Neural progenitor cell (in vitro differentiated cells): ENCODE measurements around the gene TRPV2. TPM values are rescaled to one million over a fixed set of nuclear protein-coding genes. Genes with fewer than 3 reads are reported as not detected.
A peak's percentile ranks its signal among the peaks of the same experiment; 100 is the strongest.

ENCODE experiments used
- DNase-seq: peaks from one replicate; pipeline ENCODE4 v3.0.0-alpha.2; 2016; ENCODE audit warnings: low spot score
- H2AFZ ChIP-seq: fragments of 200-600 bp; sonication (generic); replicated peaks from 2 replicates; pipeline ENCODE4 v1.6.1; 2016; ENCODE audit warnings: antibody characterized with exemption
- H3F3A ChIP-seq: fragments of 200-600 bp; sonication (generic); 2 replicates; pipeline ENCODE4 v1.6.1; 2016; ENCODE audit warnings: antibody characterized with exemption, low read depth
- H3K27ac ChIP-seq: fragments of 200-600 bp; sonication (generic); 2 replicates; pipeline ENCODE4 v1.5.1; 2016; ENCODE audit warnings: mild to moderate bottlenecking
- H3K27me3 ChIP-seq: fragments of 200-600 bp; sonication (generic); 2 replicates; pipeline ENCODE4 v1.6.1; 2016; ENCODE audit warnings: mild to moderate bottlenecking, moderate library complexity
- H3K36me3 ChIP-seq: fragments of 200-600 bp; sonication (generic); 2 replicates; pipeline ENCODE4 v1.5.1; 2016
- H3K4me1 ChIP-seq: fragments of 200-600 bp; sonication (generic); 2 replicates; pipeline ENCODE4 v1.6.1; 2016; ENCODE audit warnings: mixed run types
- H3K4me2 ChIP-seq: fragments of 200-600 bp; sonication (generic); 2 replicates; pipeline ENCODE4 v1.6.1; 2016
- H3K4me3 ChIP-seq: fragments of 200-600 bp; sonication (generic); 2 replicates; pipeline ENCODE4 v1.5.1; 2016
- H3K79me2 ChIP-seq: fragments of 200-600 bp; sonication (generic); 2 replicates; pipeline ENCODE4 v1.6.1; 2016; ENCODE audit warnings: low read depth
- H3K9ac ChIP-seq: fragments of 200-600 bp; sonication (generic); 2 replicates; pipeline ENCODE4 v1.6.1; 2016
- H3K9me3 ChIP-seq: fragments of 200-600 bp; sonication (generic); 2 replicates; pipeline ENCODE4 v1.5.1; 2016; ENCODE audit warnings: low read depth
- H4K20me1 ChIP-seq: fragments of 200-600 bp; sonication (generic); 2 replicates; pipeline ENCODE4 v1.6.1; 2016; ENCODE audit warnings: low read depth
- H3K27ac Mint-ChIP-seq: 3 replicates; pipeline ENCODE4 v1.8.0; 2021; ENCODE audit warnings: mixed read lengths
- H3K27me3 Mint-ChIP-seq: 2 replicates; pipeline ENCODE4 v1.8.0; 2022; ENCODE audit warnings: low read depth, mild to moderate bottlenecking, inconsistent platforms, moderate library complexity, mixed read lengths; ENCODE audit not compliant: insufficient read depth
- H3K36me3 Mint-ChIP-seq: 3 replicates; pipeline ENCODE4 v1.8.0; 2021; ENCODE audit warnings: mixed read lengths
- H3K4me1 Mint-ChIP-seq: 3 replicates; pipeline ENCODE4 v1.8.0; 2021; ENCODE audit warnings: mixed read lengths
- H3K4me3 Mint-ChIP-seq: 3 replicates; pipeline ENCODE4 v1.8.0; 2021; ENCODE audit warnings: mild to moderate bottlenecking, moderate library complexity, mixed read lengths
- H3K9me3 Mint-ChIP-seq: 3 replicates; pipeline ENCODE4 v1.8.0; 2020; ENCODE audit warnings: mixed read lengths
- CTCF ChIP-seq: fragments of 200-600 bp; sonication (generic); IDR thresholded peaks from 2 replicates; pipeline ENCODE4 v1.5.1; 2017; ENCODE audit warnings: antibody characterized with exemption, mild to moderate bottlenecking
- EZH2 ChIP-seq: fragments of 200-600 bp; sonication (generic); IDR thresholded peaks from 2 replicates; pipeline ENCODE4 v1.6.1; 2017; ENCODE audit warnings: antibody characterized with exemption, mild to moderate bottlenecking, moderate library complexity
- EZH2phosphoT487 ChIP-seq: fragments of 200-600 bp; sonication (generic); IDR thresholded peaks from 2 replicates; pipeline ENCODE4 v1.6.1; 2017; ENCODE audit warnings: antibody characterized with exemption
- total RNA-seq: library from RNA; depleted of rRNA; stranded (reverse); fragments of >200 nt; gene quantifications from 2 replicates; pipeline ENCODE4 v1.2.3, GENCODE V29; 2015; ENCODE audit warnings: low replicate concordance

The TRPV2 gene
- total RNA-seq, 1 donor from 2014 or later = 0.49 TPM

GRCh38 chr17:16433514-16433913, 18.1 kb downstream of the TRPV2 start:
- Histone ChIP-seq H3K4me2 (no peak overlapping the region), H3K9ac (no peak overlapping the region), H3K4me3 (no peak overlapping the region), H3F3A (peaks cover 4% of the 10 kb centered on the region), H3K4me1 (peaks cover 4% of the 10 kb centered on the region), H2AFZ (no peak overlapping the region), H3K79me2 (no peaks in the 10 kb centered on the region), H3K27ac (no peak overlapping the region), H3K27me3 (no peaks in the 10 kb centered on the region), H4K20me1 (no peaks in the 10 kb centered on the region), H3K9me3 (no peaks in the 10 kb centered on the region), H3K36me3 (no peaks in the 10 kb centered on the region)
- H3K27me3 Mint-ChIP-seq = peaks cover under 1% of the 10 kb centered on the region
- no peak for TF ChIP-seq CTCF
- no peak for TF ChIP-seq EZH2
- TF ChIP-seq EZH2phosphoT487 = no peak
- H3K4me3 Mint-ChIP-seq = no peak overlapping the region
- peaks cover 16% of the 10 kb centered on the region for H3K4me1 Mint-ChIP-seq
- no peaks in the 10 kb centered on the region for H3K36me3 Mint-ChIP-seq
- H3K27ac Mint-ChIP-seq = no peak overlapping the region
- H3K9me3 Mint-ChIP-seq = no peaks in the 10 kb centered on the region
- no peak for DNase-seq

GRCh38 chr17:16434662-16435061, 19.3 kb downstream of the TRPV2 start:
- H3K9me3 Mint-ChIP-seq = no peaks in the 10 kb centered on the region
- H3K4me1 Mint-ChIP-seq = peaks cover 21% of the 10 kb centered on the region
- Histone ChIP-seq H2AFZ (peak overlapping the region; percentile 8), H4K20me1 (peaks cover 6% of the 10 kb centered on the region), H3K4me2 (no peak overlapping the region), H3K36me3 (no peaks in the 10 kb centered on the region), H3K9ac (no peak overlapping the region), H3K4me3 (no peak overlapping the region), H3K4me1 (peaks cover 4% of the 10 kb centered on the region), H3K79me2 (peaks cover 9% of the 10 kb centered on the region), H3K27ac (no peak overlapping the region), H3K27me3 (no peaks in the 10 kb centered on the region), H3F3A (peaks cover 9% of the 10 kb centered on the region), H3K9me3 (no peaks in the 10 kb centered on the region)
- peak overlapping the region; percentile 81 for H3K27ac Mint-ChIP-seq
- peaks cover 5% of the 10 kb centered on the region for H3K27me3 Mint-ChIP-seq
- TF ChIP-seq CTCF = no peak
- no peak for TF ChIP-seq EZH2
- peaks cover 3% of the 10 kb centered on the region for H3K36me3 Mint-ChIP-seq
- DNase-seq = no peak
- no peak overlapping the region for H3K4me3 Mint-ChIP-seq

- DNase-seq = no peak
- peaks cover 25% of the 10 kb centered on the region for H3F3A ChIP-seq
- TF ChIP-seq CTCF (no peak), EZH2 (no peak), EZH2phosphoT487 (no peak)
- no peak overlapping the region for H3K27ac ChIP-seq
- no peak overlapping the region for H3K4me2 ChIP-seq
- Mint-ChIP-seq H3K9me3 (no peaks in the 10 kb centered on the region), H3K27me3 (peaks cover 5% of the 10 kb centered on the region), H3K4me3 (peak overlapping the region; percentile 50), H3K27ac (peak overlapping the region; percentile 81), H3K36me3 (peaks cover 8% of the 10 kb centered on the region), H3K4me1 (peaks cover 34% of the 10 kb centered on the region)
- peaks cover 24% of the 10 kb centered on the region for H3K79me2 ChIP-seq
- no peak overlapping the region for H3K4me3 ChIP-seq
- H3K4me1 ChIP-seq = peaks cover 20% of the 10 kb centered on the region
- no peaks in the 10 kb centered on the region for H3K27me3 ChIP-seq
- H3K9ac ChIP-seq = no peak overlapping the region
- peaks cover 5% of the 10 kb centered on the region for H3K36me3 ChIP-seq
- no peak overlapping the region for H2AFZ ChIP-seq
- peaks cover 21% of the 10 kb centered on the region for H4K20me1 ChIP-seq
- H3K9me3 ChIP-seq = no peaks in the 10 kb centered on the region
Measured at GRCh38 chr17:16435925-16436886, 20.8 kb downstream of the TRPV2 start.
